ENCODE data around the gene TSFM. TPM values are rescaled to one million over a fixed set of nuclear protein-coding genes. Genes with fewer than 3 reads are reported as not detected.

Gene TSFM
- 30.8 and 31.8 TPM in 2 replicates for total RNA-seq

GRCh38 chr12:57782608-57783465 is at the start of gene TSFM:
TSS of gene TSFM (plus strand) at chr12:57782787. CDS start at chr12:57782802, 15 bp downstream.

DNA sequence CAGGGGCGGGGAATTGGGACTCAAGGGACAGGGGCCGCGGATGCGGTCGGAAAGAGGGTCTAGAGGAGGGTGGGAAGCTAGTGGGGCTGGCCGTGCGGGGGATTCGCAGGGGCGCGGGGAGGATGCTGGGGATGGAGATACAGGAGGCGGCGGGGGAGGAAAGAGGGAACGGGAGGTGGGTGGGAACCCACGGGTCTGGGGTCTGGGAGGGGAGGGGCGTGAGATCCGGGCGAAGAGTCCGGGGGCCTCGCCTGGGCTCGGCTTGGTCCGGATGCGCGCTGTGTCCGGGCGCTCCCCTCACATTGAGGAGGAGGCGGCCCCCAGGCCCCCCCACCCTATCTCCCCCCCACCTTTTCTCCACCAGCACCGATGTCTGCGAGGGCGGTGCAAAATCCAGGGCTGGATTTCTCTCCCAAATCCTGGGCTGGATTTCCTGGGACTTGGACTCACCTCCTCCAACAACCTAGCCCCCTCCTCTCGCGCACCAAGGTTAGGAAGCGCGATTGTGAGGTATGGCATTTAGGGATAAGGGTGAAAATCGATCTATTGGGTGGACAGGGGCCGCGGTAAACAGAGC is 43.8 kb upstream of the TSFM start, which contains the start of gene AGAP2:
Gene AGAP2 (minus strand): TSS at position 82 of the 577 bp plus-strand sequence. CDS start 496 bp downstream, outside the sequence.

DNA sequence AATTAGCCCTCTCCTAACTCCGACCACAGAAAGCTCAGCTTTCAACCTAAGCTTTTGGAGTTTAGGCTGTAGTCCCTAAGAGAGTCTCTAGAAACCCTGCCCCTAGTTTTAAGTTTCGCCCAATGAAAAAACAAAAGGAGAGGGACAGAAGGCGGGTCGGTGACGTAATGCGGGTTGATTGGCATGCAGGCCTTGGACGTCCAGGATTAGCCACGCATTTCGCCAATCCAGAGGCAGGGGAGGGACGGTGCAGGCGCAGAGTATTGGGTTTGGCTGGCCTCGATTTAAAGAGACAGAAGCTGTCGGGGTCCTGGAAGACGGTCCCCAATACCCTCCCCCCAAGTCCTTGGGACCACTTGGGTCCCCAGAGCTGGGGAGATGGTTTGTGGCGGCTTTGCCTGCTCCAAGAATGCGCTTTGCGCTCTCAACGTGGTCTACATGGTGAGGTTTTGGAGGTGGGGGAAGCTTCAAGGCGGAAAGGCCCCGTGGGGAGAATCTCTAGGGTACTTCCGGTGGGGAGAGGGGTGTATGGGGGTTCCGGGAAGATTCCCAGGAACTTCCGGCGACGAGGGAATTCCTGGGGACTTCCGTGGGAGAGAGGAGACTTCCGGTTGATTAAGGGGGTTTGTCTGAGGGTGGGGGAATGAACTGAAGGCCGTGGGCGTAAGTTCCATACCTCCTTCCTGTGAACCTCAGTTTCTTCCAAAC is 37.7 kb upstream of the TSFM start, which contains the start of gene TSPAN31:
Gene TSPAN31 (plus strand): TSS at position 263 of the 708 bp plus-strand sequence. CDS start 116 bp downstream, at position 379.

DNA sequence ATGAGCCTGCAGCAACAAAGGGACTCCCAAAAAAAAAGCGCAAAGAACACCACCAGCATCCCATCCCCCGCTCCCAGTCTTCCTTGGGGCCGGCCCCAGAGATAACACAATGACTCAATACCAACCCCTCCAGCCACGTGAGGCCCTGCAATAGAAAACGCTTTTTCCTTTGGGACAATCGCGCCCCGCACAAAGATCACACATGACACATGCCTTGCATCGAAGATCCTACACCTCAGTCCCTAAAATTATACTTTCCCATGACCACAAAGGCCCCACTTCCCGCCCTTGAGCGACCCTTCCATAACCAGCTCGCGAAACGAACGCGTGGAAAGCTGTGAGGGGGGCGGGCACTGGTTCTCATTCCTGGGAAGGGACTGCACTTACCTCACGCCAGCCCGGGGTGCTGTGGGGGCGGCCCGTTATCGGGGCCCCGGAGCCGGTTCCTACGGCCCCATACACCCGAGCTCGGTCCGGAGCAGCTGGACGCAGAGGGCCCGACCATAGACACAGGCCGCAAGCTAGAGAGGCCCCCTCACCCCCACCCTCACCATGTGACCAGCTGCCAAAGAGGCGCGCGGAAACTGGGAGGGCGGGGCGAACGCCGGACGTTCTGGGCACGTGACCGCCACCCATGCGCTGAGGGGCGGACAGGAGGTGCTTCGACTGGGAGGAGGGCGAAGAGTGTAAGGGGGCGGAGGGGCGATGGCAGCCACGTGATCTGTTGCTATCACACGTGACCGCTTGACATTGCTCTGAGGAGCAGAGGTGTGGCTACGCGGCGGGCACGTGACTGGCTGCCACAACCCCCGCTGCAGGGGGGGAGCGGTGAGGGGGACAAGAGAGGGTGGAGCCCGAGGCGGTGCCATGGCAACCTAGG is 30.6 kb upstream of the TSFM start, which contains the start of gene CDK4:
Gene CDK4 (minus strand): TSS at position 523 of the 880 bp plus-strand sequence. CDS start 593 bp downstream, outside the sequence.

GRCh38 chr12:57754411-57755193 is 28.0 kb upstream of the TSFM start, which contains the start of gene MARCHF9:
TSS of gene MARCHF9 (plus strand) at chr12:57755103. CDS start at chr12:57755529, 426 bp downstream.

DNA sequence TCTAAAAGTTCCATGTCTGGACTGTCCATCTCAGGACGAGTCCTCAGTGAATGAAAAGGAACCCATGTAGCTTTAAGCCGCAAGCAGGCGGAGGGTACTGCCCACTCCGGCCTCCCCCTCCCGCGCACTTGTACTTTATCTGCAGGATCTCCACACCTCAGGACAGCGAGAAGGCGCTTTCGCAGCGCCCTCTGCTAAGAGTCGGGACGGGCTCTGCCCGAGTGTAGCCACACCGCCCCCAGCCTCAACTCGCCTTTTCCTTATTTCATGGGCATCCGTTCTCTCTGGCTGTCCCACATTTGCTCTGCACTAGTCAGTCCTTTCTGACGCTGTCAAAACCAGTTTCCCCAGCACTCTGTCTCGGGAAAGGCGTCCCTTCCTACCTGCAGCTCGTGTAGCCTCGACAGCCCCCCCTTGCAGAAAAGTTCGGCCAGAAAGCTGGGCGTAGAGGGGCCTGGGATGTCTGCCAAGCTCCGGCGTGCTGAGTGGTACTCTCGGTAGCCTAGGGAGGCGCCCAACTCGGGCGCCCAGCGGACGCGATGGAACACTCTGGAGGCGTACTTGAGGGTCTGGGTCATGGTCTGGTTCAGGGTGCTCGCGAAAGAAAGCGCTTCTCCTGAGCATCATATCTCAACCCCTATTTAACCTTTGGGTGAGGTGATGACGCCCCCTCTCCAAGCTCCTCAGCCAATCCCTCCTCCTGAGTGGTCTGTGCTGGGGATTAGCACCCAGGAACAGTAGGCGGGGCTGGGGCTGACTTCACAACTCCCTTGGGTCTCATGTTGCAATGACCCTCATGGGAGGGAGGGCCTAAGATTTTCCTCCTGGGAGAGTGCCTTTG is 15.9 kb upstream of the TSFM start, which contains the start of gene CYP27B1:
Gene CYP27B1 (minus strand): TSS at position 615 of the 841 bp plus-strand sequence. CDS start 37 bp downstream, at position 578.

DNA sequence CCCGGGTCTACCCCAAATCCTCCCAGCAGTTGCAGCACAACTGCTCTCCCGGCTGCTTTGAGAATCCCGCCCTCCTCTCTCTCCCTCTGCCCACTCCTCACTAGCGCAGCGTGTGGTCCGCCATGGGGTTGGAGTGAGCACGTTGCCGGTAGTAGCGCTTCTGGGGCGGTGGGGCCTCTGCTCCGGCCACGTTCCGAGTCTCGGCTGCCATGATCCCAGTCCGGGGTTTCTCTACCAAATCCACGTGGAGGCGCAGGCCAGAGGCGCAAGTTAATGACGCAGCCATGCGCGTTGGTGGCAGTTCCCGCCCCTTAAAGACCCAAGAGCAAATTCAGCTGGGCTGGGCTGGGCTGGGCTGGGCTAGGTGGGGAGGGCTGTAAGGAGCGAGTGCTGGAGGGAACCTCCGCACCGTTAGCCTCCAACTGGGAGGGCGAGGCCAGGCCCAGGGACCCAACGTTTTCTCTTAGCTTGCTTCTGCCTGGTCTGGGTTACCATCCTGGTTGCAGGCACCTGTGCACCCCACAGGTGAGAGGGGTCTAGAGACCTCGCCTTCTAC is 10.6 kb upstream of the TSFM start, which contains the start of gene METTL1:
Gene METTL1 (minus strand): TSS at position 233 of the 556 bp plus-strand sequence. CDS start 22 bp downstream, at position 211.

GRCh38 chr12:57772429-57773322 is 9.9 kb upstream of the TSFM start, which contains the start of gene EEF1AKMT3:
TSS of gene EEF1AKMT3 (plus strand) at chr12:57772614. CDS start at chr12:57772725, 111 bp downstream.

DNA sequence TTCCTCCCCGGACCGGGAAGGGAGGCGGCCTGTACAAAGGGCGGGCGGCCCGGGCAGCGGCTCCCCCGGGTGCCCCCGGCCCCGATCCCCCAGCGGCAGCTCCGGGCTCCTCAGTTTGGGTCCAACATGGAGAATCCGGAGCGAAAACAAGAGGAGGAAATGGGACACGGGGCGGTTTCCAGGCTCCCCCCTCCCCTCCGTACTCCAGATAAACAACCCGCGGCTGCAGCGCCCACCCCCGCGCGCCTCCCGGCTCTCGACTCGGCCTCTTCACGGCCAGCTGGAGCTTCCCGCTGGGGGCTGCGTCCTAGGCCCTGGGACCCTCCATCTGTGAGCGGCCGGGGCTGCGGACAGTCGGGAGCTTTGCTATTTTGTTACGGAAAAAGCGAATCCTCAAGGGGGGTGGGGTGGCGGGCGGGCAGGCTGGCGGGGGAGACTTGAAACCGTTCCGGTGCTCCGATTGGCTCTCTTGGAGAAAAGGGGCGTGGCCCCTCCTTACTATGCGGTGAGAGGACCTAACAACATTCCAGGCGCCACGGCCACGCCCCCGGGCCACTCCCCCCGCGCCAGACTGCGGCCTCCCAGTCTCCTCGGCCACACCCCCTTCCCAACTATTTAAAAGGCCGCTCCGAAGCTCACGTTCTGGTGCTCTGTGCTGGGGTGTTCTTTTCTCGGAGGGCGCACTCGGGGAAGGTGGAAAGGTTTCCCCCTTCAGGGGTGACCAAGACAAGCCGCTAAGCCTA is 64.2 kb downstream of the TSFM start, which contains the start of gene CTDSP2:
Gene CTDSP2 (minus strand): TSS at position 153 of the 743 bp plus-strand sequence. CDS start 294 bp downstream, outside the sequence.

Other genes starting within 250 kb of the TSFM start
- 166 and 209 TPM in 2 replicates for gene DCTN2, start 235.6 kb upstream of the TSFM start, total RNA-seq
- 0.45 and 0.50 TPM in 2 replicates for gene KIF5A, start 232.7 kb upstream of the TSFM start, total RNA-seq
- gene PIP4K2C, start 191.6 kb upstream of the TSFM start, total RNA-seq = 12.2 and 14.3 TPM in 2 replicates
- 21.0 and 22.1 TPM in 2 replicates for gene DTX3, start 178.0 kb upstream of the TSFM start, total RNA-seq
- gene ARHGEF25, start 171.4 kb upstream of the TSFM start, total RNA-seq = 15.6 and 16.5 TPM in 2 replicates
- 1.3 and 1.7 TPM in 2 replicates for gene B4GALNT1, start 149.6 kb upstream of the TSFM start, total RNA-seq
- gene OS9, start 88.7 kb upstream of the TSFM start, total RNA-seq = 144 and 160 TPM in 2 replicates
- gene AGAP2, start 44.0 kb upstream of the TSFM start, total RNA-seq = under 0.01 and 0.15 TPM in 2 replicates
- gene TSPAN31, start 37.7 kb upstream of the TSFM start, total RNA-seq = 47.7 and 49.4 TPM in 2 replicates
- 202 and 252 TPM in 2 replicates for gene CDK4, start 30.5 kb upstream of the TSFM start, total RNA-seq
- 2.2 and 2.4 TPM in 2 replicates for gene MARCHF9, start 27.7 kb upstream of the TSFM start, total RNA-seq
- 0.15 and 1.7 TPM in 2 replicates for gene CYP27B1, start 15.7 kb upstream of the TSFM start, total RNA-seq
- gene METTL1, start 10.7 kb upstream of the TSFM start, total RNA-seq = 15.3 and 16.1 TPM in 2 replicates
- 3.9 and 5.4 TPM in 2 replicates for gene EEF1AKMT3, start 10.2 kb upstream of the TSFM start, total RNA-seq
- 0.34 and 0.89 TPM in 2 replicates for gene AVIL, start 35.9 kb downstream of the TSFM start, total RNA-seq
- gene CTDSP2, start 63.9 kb downstream of the TSFM start, total RNA-seq = 119 and 130 TPM in 2 replicates
- gene ATP23, start 158.8 kb downstream of the TSFM start, total RNA-seq = 13.1 and 17.1 TPM in 2 replicates

All from bronchus fibroblast of lung (primary cell).